ENCODE data around the gene BTN3A1.

DNA sequence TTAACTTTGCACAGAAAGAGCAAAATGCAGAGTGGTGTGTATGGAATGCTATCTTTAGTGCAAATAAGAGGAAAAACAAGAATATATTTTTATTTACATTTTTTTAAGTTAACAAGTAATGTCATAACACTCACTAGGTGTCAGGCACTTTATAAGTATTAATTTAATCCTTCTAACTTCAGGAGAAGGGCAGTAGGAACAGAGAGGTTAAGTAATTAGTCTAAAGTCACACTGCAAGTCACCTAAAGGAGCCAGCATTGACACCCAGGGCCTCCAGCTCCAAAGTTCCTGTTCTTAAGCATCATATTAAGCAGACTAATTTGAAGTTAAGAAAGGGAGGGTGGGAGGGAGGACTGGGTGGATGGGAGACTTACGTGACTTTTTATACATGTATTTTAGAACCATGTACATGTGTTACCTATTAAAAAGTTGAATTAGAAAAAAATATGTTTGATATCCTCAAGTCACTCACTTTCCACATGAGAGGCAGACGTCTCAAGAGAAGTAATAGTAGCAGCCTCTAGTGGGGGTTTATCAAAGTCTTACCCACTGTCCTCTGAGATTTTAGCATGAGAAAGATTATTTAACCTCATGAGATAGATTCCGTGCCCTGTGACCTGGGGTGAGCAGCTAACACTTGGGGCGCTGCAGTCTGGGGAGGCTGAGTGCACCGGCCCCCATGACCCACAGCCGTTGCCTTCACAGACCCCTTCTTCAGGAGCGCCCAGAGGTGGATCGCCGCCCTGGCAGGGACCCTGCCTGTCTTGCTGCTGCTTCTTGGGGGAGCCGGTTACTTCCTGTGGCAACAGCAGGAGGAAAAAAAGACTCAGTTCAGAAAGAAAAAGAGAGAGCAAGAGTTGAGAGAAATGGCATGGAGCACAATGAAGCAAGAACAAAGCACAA lies 7.0 kb downstream of the BTN3A1 start:
- TF ChIP-seq CTCF (IDR thresholded peaks at IDR 0.05; ENCODE audit: insufficient read depth, low read length): no peak
- TF ChIP-seq POLR2AphosphoS5 (IDR thresholded peaks at IDR 0.05; ENCODE audit: low read depth): no peak
- TF ChIP-seq, protein P1, sequence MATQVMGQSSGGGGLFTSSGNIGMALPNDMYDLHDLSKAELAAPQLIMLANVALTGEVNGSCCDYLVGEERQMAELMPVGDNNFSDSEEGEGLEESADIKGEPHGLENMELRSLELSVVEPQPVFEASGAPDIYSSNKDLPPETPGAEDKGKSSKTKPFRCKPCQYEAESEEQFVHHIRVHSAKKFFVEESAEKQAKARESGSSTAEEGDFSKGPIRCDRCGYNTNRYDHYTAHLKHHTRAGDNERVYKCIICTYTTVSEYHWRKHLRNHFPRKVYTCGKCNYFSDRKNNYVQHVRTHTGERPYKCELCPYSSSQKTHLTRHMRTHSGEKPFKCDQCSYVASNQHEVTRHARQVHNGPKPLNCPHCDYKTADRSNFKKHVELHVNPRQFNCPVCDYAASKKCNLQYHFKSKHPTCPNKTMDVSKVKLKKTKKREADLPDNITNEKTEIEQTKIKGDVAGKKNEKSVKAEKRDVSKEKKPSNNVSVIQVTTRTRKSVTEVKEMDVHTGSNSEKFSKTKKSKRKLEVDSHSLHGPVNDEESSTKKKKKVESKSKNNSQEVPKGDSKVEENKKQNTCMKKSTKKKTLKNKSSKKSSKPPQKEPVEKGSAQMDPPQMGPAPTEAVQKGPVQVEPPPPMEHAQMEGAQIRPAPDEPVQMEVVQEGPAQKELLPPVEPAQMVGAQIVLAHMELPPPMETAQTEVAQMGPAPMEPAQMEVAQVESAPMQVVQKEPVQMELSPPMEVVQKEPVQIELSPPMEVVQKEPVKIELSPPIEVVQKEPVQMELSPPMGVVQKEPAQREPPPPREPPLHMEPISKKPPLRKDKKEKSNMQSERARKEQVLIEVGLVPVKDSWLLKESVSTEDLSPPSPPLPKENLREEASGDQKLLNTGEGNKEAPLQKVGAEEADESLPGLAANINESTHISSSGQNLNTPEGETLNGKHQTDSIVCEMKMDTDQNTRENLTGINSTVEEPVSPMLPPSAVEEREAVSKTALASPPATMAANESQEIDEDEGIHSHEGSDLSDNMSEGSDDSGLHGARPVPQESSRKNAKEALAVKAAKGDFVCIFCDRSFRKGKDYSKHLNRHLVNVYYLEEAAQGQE (IDR thresholded peaks at IDR 0.05; ENCODE audit: insufficient replicate concordance, low read depth): no peak
- TF ChIP-seq SPI1 (IDR thresholded peaks at IDR 0.05; ENCODE audit: borderline replicate concordance, low read depth): no peak
